Left lung (tissue), 10 donors: ENCODE results near the gene FADS3. TPM values are rescaled to one million over a fixed set of nuclear protein-coding genes. Genes with fewer than 3 reads are reported as not detected.

Experiments used
- ATAC-seq: fragments of 200-7000 bp; cut with Tn5 transposase; one replicate; pipeline ENCODE4 v1.9.1; 2020; ENCODE audit warnings: moderate library complexity
- DNase-seq, 4 donors: peaks; one replicate each; pipeline ENCODE4 v3.0.0-alpha.2; 2013 to 2020
- H3K27ac ChIP-seq, 2 donors: fragments of 200-600 bp; sonication (generic) in 1 of 2; one replicate each; pipeline versions ENCODE4 v1.5.0 to v1.8.0; 2020 to 2021
- H3K27me3 ChIP-seq, 2 donors: fragments of 200-600 bp; sonication (generic) in 1 of 2; one replicate each; pipeline versions ENCODE4 v1.5.0 to v1.8.0; 2020 to 2021
- H3K36me3 ChIP-seq, 2 donors: fragments of 200-600 bp; sonication (generic) in 1 of 2; one replicate each; pipeline versions ENCODE4 v1.5.0 to v1.8.0; 2020 to 2021
- H3K4me1 ChIP-seq, 2 donors: fragments of 200-600 bp; one replicate each; pipeline ENCODE4 v1.8.0; 2021
- H3K4me3 ChIP-seq, 2 donors: fragments of 200-600 bp; sonication (generic) in 1 of 2; one replicate each; pipeline versions ENCODE4 v1.5.0 to v1.8.0; 2020 to 2021; ENCODE audit warnings: mild to moderate bottlenecking in 1 of 2
- H3K9me3 ChIP-seq, 2 donors: fragments of 200-600 bp; sonication (generic) in 1 of 2; one replicate each; pipeline versions ENCODE4 v1.5.0 to v1.8.0; 2020 to 2021
- intact Hi-C, 2 donors: fragments of 100-400 bp; cut with DNase I; formaldehyde crosslinking; loops; one replicate each; pipeline versions ENCODE4 v1.11.2 to v1.14.2; 2022
- polyA plus RNA-seq, 6 donors: library from polyadenylated mRNA; unstranded; fragments of 120-200 nt; gene quantifications; one replicate each; pipeline ENCODE4 v1.2.1, GENCODE V29; 2013; ENCODE audit not compliant: insufficient read length in 6 of 6
- total RNA-seq, 2 donors: library from RNA; stranded (reverse); fragmentation: NEBNext Ultra II Directional; extraction: Animal tissue kit (Norgen Biotek cat#: 25700); gene quantifications; one replicate each; pipeline ENCODE4 v1.2.1, GENCODE V29; 2021
- TF ChIP-seq, protein P1 (sequence below), 2 donors: fragments of 200-600 bp; sonication (generic) in 1 of 2; IDR thresholded peaks; one replicate each; pipeline versions ENCODE4 v1.5.0 to v1.8.0; 2021; ENCODE audit warnings: antibody characterized with exemption in 2 of 2
- donor health status: DM: no; HTN: yes; CAD: no.
- donor health status: DM: no; HTN: no; CAD: no.

The FADS3 gene
- total and polyA plus RNA-seq, 8 donors: 8.3 to 71.4 (median 12.9) TPM

DNA sequence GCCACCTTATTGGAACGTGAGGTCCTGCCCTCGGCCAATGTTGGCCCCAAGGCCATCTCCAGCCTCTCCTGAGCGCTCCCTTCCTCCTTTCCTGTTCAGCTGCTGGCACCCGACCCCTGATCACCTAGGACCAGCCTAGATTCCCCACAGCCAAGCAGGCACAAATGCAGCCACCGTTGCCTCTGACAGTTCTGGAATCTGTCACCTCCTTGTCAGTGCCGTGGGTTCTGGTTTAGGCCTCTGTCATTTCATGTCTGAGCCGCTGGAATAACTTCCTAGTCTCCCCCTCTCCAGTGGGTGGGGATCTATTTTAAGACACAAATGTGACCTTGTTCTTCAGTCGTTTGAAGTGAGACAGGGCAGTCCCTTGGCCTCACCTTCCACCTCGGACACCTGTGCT lies 29.7 kb downstream of the FADS3 start:
- Histone ChIP-seq H3K36me3 (peaks cover 0 to 92% of the 10 kb centered on the region in 2 donors), H3K27ac (no peak overlapping the region), H3K9me3 (no peaks in the 10 kb centered on the region), H3K4me3 (no peak overlapping the region), H3K4me1 (no peaks in the 10 kb centered on the region), H3K27me3 (no peaks in the 10 kb centered on the region)
- ATAC-seq: no peak
- no peak for DNase-seq
- intact Hi-C loops: no loop called here
- TF ChIP-seq, protein P1, sequence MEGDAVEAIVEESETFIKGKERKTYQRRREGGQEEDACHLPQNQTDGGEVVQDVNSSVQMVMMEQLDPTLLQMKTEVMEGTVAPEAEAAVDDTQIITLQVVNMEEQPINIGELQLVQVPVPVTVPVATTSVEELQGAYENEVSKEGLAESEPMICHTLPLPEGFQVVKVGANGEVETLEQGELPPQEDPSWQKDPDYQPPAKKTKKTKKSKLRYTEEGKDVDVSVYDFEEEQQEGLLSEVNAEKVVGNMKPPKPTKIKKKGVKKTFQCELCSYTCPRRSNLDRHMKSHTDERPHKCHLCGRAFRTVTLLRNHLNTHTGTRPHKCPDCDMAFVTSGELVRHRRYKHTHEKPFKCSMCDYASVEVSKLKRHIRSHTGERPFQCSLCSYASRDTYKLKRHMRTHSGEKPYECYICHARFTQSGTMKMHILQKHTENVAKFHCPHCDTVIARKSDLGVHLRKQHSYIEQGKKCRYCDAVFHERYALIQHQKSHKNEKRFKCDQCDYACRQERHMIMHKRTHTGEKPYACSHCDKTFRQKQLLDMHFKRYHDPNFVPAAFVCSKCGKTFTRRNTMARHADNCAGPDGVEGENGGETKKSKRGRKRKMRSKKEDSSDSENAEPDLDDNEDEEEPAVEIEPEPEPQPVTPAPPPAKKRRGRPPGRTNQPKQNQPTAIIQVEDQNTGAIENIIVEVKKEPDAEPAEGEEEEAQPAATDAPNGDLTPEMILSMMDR (IDR thresholded peaks at IDR 0.05): no peak

DNA sequence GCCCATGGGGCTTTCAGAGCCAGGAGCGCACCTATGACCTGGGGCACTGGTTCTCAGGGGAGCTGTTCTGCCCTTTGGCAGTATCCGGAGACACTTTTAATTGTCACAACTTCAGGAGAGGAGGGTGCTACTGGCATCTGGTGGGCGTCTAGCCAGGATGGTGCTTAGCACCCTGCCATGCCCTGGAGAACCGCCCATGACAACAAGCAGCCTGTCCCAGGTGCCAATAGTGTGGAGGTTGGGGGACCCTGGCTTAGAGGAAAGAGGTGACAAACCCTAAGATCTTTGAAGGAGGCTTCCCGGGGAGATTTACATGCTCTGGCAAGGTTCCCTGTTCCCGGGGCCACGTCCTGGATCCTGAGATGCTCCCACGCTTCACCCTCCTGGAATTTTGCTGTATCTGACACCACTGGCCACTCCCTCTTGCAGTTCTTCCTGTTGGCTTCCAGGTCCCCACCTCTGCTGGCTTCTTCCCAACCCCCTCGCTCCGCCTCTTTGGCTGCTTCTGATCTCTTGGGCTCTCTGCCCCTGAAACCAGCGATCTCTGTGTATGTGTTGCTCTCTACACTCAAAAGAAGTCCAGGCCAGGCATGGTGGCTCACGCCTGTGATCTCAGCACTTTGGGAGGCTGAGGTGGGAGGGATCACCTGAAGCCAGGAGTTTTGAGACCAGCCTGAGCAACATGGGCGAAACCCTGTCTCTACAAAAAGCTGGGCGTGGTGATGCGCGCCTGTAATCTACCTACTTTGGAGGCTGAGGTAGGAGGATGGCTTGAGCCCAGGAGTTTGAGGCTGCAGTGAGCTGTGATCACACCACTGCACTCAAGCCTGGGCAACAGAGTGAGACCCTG lies 31.1 kb downstream of the FADS3 start:
- Histone ChIP-seq H3K36me3 (peaks cover 0 to 91% of the 10 kb centered on the region in 2 donors), H3K4me1 (no peaks in the 10 kb centered on the region), H3K27ac (no peak overlapping the region), H3K4me3 (no peak overlapping the region), H3K27me3 (no peaks in the 10 kb centered on the region), H3K9me3 (no peaks in the 10 kb centered on the region)
- TF ChIP-seq, protein P1 (IDR thresholded peaks at IDR 0.05): no peak
- intact Hi-C loops: no loop called here
- DNase-seq (no peak), ATAC-seq (peak; percentile 27)

DNA sequence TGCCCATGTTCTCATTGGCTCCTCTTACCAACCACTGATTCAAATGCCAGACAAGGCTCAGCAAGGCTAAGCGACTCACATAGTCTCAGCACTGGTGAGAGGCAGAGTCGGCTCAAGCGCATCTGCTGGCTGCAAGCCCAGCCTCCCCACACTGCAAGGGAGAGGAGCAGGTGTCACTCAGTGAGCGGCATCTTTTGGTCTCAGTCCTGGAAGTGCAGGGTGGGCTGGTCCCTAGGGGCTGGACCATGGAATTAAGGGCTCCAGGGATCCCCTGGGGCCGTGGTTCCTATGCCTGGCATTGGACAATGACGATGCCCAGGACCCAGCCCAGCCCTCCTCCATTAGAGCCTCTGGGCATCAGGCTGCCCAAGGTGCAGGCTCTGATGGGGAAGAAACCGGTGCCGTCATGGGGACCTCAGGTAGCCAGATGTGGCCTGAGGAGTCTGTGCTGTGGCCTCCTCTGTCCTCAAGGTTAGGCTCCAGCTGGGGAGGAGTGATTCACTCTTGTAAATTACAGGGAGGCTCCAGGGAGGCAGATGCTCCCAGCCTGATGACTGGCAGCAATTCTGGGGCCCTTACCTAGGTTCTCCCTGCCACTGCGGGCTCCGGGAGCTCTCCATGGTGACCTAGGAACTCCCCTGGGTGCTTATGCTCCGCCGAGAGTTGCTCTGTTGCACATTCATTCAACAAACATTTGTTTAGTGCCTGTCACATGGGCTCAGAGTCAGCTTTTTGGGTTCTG lies 35.2 kb downstream of the FADS3 start:
- no peak for DNase-seq

DNA sequence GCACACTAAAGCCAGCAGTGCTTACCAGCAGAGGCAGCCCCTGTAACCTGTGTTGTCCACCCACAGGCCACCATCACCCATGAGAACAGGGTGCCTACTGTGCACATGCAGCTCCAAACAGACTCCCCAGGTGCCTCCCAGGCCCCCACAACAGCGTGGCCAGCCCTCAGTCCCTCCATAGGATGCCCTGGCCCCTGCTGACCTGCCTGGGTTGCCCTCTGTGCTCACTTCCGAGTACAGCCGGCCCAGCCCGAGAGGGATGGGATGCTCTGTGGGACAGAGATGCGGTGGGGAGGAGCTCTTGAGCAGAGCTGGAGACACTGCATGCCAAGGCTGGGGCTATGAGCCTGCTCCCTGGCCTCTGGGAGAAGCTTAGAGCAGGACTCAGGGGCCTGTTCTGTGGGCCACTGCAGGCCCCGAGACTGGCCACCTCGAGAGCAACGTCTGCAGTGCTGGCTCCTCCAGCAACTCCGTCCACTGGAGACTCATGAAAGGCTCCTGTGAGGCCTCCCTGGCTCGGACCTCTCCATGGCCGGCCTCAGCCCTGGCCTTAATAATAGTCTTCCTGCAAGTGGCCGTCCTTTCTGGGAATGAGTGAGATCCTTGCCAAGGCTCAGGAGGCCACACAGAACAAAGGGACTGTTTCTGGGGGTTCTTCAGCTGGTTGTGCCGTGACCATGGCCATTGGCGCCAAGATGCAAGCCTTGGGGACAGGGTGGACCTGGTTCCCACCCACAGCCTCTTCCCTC lies 36.2 kb downstream of the FADS3 start:
- Histone ChIP-seq H3K9me3 (no peaks in the 10 kb centered on the region), H3K4me3 (no peak overlapping the region), H3K4me1 (no peaks in the 10 kb centered on the region), H3K36me3 (peaks cover 0 to 90% of the 10 kb centered on the region in 2 donors), H3K27ac (no peak overlapping the region), H3K27me3 (no peaks in the 10 kb centered on the region)
- ATAC-seq (no peak), DNase-seq (no peak)
- TF ChIP-seq, protein P1 (IDR thresholded peaks at IDR 0.05): no peak
- intact Hi-C loops: no loop called here

More for the DNA sequence above, 35.2 kb downstream of the FADS3 start:
- Histone ChIP-seq H3K36me3 (peaks cover 0 to 90% of the 10 kb centered on the region in 2 donors), H3K27me3 (no peaks in the 10 kb centered on the region), H3K4me3 (no peak overlapping the region), H3K9me3 (no peaks in the 10 kb centered on the region), H3K27ac (no peak overlapping the region), H3K4me1 (no peaks in the 10 kb centered on the region)
- no peak for ATAC-seq
- intact Hi-C loops: no loop called here
- TF ChIP-seq, protein P1 (IDR thresholded peaks at IDR 0.05): no peak
